Uterus (tissue), 4 donors: ENCODE data around the gene GSG1L2. TPM values are rescaled to one million over a fixed set of nuclear protein-coding genes. Genes with fewer than 3 reads are reported as not detected.

Experiments
- DNase-seq, 2 donors: peaks; one replicate each; pipeline ENCODE4 v3.0.0-alpha.2; 2019 to 2020
- H3K27ac ChIP-seq, 2 donors: fragments of 200-600 bp; sonication (generic); 1 replicate in 1 of 2; 2 replicates in 1 of 2; pipeline ENCODE4 v1.5.1; 2016 to 2018
- H3K27me3 ChIP-seq, 2 donors: fragments of 200-600 bp; sonication (generic); one replicate each; pipeline ENCODE4 v1.5.1; 2018 to 2019; ENCODE audit warnings: control low read depth in 1 of 2
- H3K36me3 ChIP-seq, 2 donors: fragments of 200-600 bp; sonication (generic); one replicate each; pipeline ENCODE4 v1.5.1; 2019; ENCODE audit warnings: control low read depth in 1 of 2
- H3K4me1 ChIP-seq, 2 donors: fragments of 200-600 bp; sonication (generic); one replicate each; pipeline ENCODE4 v1.5.1; 2018 to 2019; ENCODE audit warnings: control low read depth in 1 of 2
- H3K4me3 ChIP-seq, 2 donors: fragments of 200-600 bp; sonication (generic); 1 replicate in 1 of 2; 2 replicates in 1 of 2; pipeline ENCODE4 v1.5.1; 2018 to 2019; ENCODE audit warnings: mild to moderate bottlenecking in 1 of 2
- H3K9me3 ChIP-seq, 2 donors: fragments of 200-600 bp; sonication (generic); one replicate each; pipeline ENCODE4 v1.5.1; 2019; ENCODE audit warnings: control low read depth in 1 of 2
- CTCF ChIP-seq, 4 experiments: fragments of 200-600 bp in 2 of 4; fragments of 450-650 bp in 2 of 4; sonication (generic) in 2 of 4; IDR thresholded peaks; one replicate each; pipeline ENCODE4 v1.5.1; 2016 to 2019; ENCODE audit warnings: antibody characterized with exemption in 4 of 4, mild to moderate bottlenecking in 2 of 4, moderate library complexity in 1 of 4
- POLR2A ChIP-seq, 2 donors: fragments of 450-650 bp; IDR thresholded peaks; one replicate each; pipeline ENCODE4 v1.6.1; 2016; ENCODE audit warnings: antibody characterized with exemption in 2 of 2, mild to moderate bottlenecking in 1 of 2, moderate library complexity in 1 of 2
- intact Hi-C: fragments of 100-400 bp; cut with DNase I; formaldehyde crosslinking; loops from one replicate; pipeline ENCODE4 v1.15.1; 2023; ENCODE audit warnings: low total_unique reads
- total RNA-seq, 4 donors: library from RNA; depleted of rRNA in 3 of 4; stranded (reverse); fragments of >200 nt in 3 of 4; gene quantifications; one replicate each; pipeline versions ENCODE4 v1.1.0 to v1.2.4, GENCODE V29; 2014 to 2023
- donor health status: DM: yes; HTN: yes; CAD: no.

Gene GSG1L2
- total RNA-seq, 4 donors from 2014 or later, result not detected

GRCh38 chr17:9845306-9845705 lies 23.4 kb upstream of the GSG1L2 start:
- Histone ChIP-seq H3K27ac (no peak overlapping the region), H3K9me3 (no peaks in the 10 kb centered on the region), H3K4me1 (peaks cover 0 to 4% of the 10 kb centered on the region in 2 donors), H3K4me3 (no peak overlapping the region), H3K36me3 (no peaks in the 10 kb centered on the region), H3K27me3 (no peaks in the 10 kb centered on the region)
- intact Hi-C loops, result no loop called here
- TF ChIP-seq POLR2A (IDR thresholded peaks at IDR 0.05) (no peak), CTCF (IDR thresholded peaks at IDR 0.05) (no peak)
- no peak for DNase-seq

GRCh38 chr17:9844153-9844552 lies 22.3 kb upstream of the GSG1L2 start:
- Histone ChIP-seq H3K36me3 (no peaks in the 10 kb centered on the region), H3K27ac (no peak overlapping the region), H3K27me3 (no peaks in the 10 kb centered on the region), H3K4me3 (no peak overlapping the region), H3K9me3 (no peaks in the 10 kb centered on the region), H3K4me1 (peaks cover 0 to 4% of the 10 kb centered on the region in 2 donors)
- no peak for DNase-seq
- intact Hi-C loops, result no loop called here
- TF ChIP-seq POLR2A (IDR thresholded peaks at IDR 0.05), result no peak
- no peak for TF ChIP-seq CTCF (IDR thresholded peaks at IDR 0.05)

- intact Hi-C loops, result no loop called here
- no peak for TF ChIP-seq CTCF (IDR thresholded peaks at IDR 0.05)
- no peak for TF ChIP-seq POLR2A (IDR thresholded peaks at IDR 0.05)
- DNase-seq, result no peak
- peak overlapping the region; percentile 81 to 90 for H3K27ac ChIP-seq
- H3K27me3 ChIP-seq, result no peaks in the 10 kb centered on the region
- H3K36me3 ChIP-seq, result no peaks in the 10 kb centered on the region
- no peak overlapping the region for H3K4me3 ChIP-seq
- peaks cover 0 to 4% of the 10 kb centered on the region in 2 donors for H3K4me1 ChIP-seq
- H3K9me3 ChIP-seq, result no peaks in the 10 kb centered on the region
These were observed 21.5 kb upstream of the GSG1L2 start for GRCh38 chr17:9843152-9844010.

- peak; percentile 78 to 84 for DNase-seq
- no peaks in the 10 kb centered on the region for H3K9me3 ChIP-seq
- peaks cover 0 to 6% of the 10 kb centered on the region in 2 donors for H3K4me1 ChIP-seq
- no peaks in the 10 kb centered on the region for H3K36me3 ChIP-seq
- intact Hi-C loops, result no loop called here
- H3K4me3 ChIP-seq, result no peak overlapping the region
- peak overlapping the region; percentile 81 to 90 for H3K27ac ChIP-seq
- TF ChIP-seq CTCF (IDR thresholded peaks at IDR 0.05) (no peak), POLR2A (IDR thresholded peaks at IDR 0.05) (no peak)
- H3K27me3 ChIP-seq, result no peaks in the 10 kb centered on the region
These were observed 20.3 kb upstream of the GSG1L2 start for GRCh38 chr17:9842057-9842758.

- no peak overlapping the region for H3K4me3 ChIP-seq
- H3K9me3 ChIP-seq, result no peaks in the 10 kb centered on the region
- H3K36me3 ChIP-seq, result no peaks in the 10 kb centered on the region
- H3K4me1 ChIP-seq, result peaks cover 0 to 7% of the 10 kb centered on the region in 2 donors
- DNase-seq, result no peak
- no peaks in the 10 kb centered on the region for H3K27me3 ChIP-seq
- H3K27ac ChIP-seq, result peak overlapping the region; percentile 31 to 78
- TF ChIP-seq CTCF (IDR thresholded peaks at IDR 0.05), result no peak
- no peak for TF ChIP-seq POLR2A (IDR thresholded peaks at IDR 0.05)
- intact Hi-C loops, result no loop called here
These were observed 17.6 kb upstream of the GSG1L2 start for GRCh38 chr17:9839433-9839832.
